Stomach (tissue), 9 donors: ENCODE results near the gene KDM6A. TPM values are rescaled to one million over a fixed set of nuclear protein-coding genes. Genes with fewer than 3 reads are reported as not detected.

Experiments
- DNase-seq, 2 donors: peaks; one replicate each; pipeline versions ENCODE4 v3.0.0 to v3.0.0-alpha.2; 2013 to 2019
- H3K27ac ChIP-seq, 5 donors: fragments of 200-600 bp in 4 of 5; sonication (generic) in 4 of 5; one replicate each; pipeline ENCODE4 v1.5.1; 2013 to 2019; ENCODE audit warnings: mild to moderate bottlenecking in 1 of 5, moderate library complexity in 1 of 5
- H3K27me3 ChIP-seq, 3 donors: fragments of 200-600 bp; sonication (generic); one replicate each; pipeline ENCODE4 v1.5.1; 2017 to 2019; ENCODE audit warnings: mixed run types in 1 of 3
- H3K36me3 ChIP-seq, 4 donors: fragments of 200-600 bp; sonication (generic); 1 replicate in 3 of 4; 2 replicates in 1 of 4; pipeline ENCODE4 v1.5.1; 2016 to 2019
- H3K4me1 ChIP-seq, 4 donors: fragments of 200-600 bp; sonication (generic); one replicate each; pipeline ENCODE4 v1.5.1; 2016 to 2019
- H3K4me3 ChIP-seq, 4 donors: fragments of 200-600 bp; sonication (generic) in 3 of 4; one replicate each; pipeline ENCODE4 v1.5.1; 2016 to 2019; ENCODE audit warnings: mild to moderate bottlenecking in 1 of 4
- H3K9me3 ChIP-seq, 4 donors: fragments of 200-600 bp; sonication (generic); one replicate each; pipeline ENCODE4 v1.5.1; 2016 to 2019
- CTCF ChIP-seq, 7 experiments: fragments of 450-650 bp in 4 of 7; fragments of 200-600 bp in 3 of 7; sonication (generic) in 3 of 7; IDR thresholded peaks; one replicate each; pipeline ENCODE4 v1.5.1; 2016 to 2019; ENCODE audit warnings: antibody characterized with exemption in 7 of 7, control low read depth in 2 of 7, mild to moderate bottlenecking in 1 of 7
- EP300 ChIP-seq: sonication (generic); formaldehyde crosslinking; IDR thresholded peaks from one replicate; pipeline ENCODE4 v1.6.1; 2017; ENCODE audit warnings: antibody characterized with exemption
- POLR2A ChIP-seq, 4 donors: fragments of 450-650 bp; IDR thresholded peaks; one replicate each; pipeline ENCODE4 v1.6.1; 2016; ENCODE audit warnings: antibody characterized with exemption in 4 of 4, control low read depth in 2 of 4, mild to moderate bottlenecking in 1 of 4, moderate library complexity in 1 of 4
- POLR2AphosphoS5 ChIP-seq, 3 donors: sonication (generic); formaldehyde crosslinking; IDR thresholded peaks; one replicate each; pipeline ENCODE4 v1.6.1; 2016; ENCODE audit warnings: antibody characterized with exemption in 3 of 3
- WGBS, 5 donors: extraction: QIAGEN DNeasy Blood & Tissue Kit in 3 of 5; methylation state at CpG; one replicate each; pipeline versions ENCODE4 v1.1.5 to v1.1.7; 2013 to 2018; 5-methylcytosine and 5-hydroxymethylcytosine counted together
- intact Hi-C: fragments of 100-400 bp; cut with DNase I; formaldehyde crosslinking; loops from one replicate; pipeline ENCODE4 v1.15.1; 2023; ENCODE audit warnings: low total_unique reads
- polyA plus RNA-seq, 3 donors: library from polyadenylated mRNA; stranded (reverse); fragments of 200-250 nt; gene quantifications; one replicate each; pipeline ENCODE4 v1.2.3, GENCODE V29; 2013
- total RNA-seq, 5 donors: library from RNA; depleted of rRNA; stranded (reverse); fragments of >200 nt; gene quantifications; one replicate each; pipeline versions ENCODE4 v1.1.0 to v1.2.3, GENCODE V29; 2014 to 2016
- donor health status: healthy with polysubstance abuse.
- donor health status: Bipolar disorder and iron deficiency.
- donor health status: healthy.

KDM6A gene
- total and polyA plus RNA-seq, 8 donors, result 7.0 to 105 (median 47.3) TPM

DNA sequence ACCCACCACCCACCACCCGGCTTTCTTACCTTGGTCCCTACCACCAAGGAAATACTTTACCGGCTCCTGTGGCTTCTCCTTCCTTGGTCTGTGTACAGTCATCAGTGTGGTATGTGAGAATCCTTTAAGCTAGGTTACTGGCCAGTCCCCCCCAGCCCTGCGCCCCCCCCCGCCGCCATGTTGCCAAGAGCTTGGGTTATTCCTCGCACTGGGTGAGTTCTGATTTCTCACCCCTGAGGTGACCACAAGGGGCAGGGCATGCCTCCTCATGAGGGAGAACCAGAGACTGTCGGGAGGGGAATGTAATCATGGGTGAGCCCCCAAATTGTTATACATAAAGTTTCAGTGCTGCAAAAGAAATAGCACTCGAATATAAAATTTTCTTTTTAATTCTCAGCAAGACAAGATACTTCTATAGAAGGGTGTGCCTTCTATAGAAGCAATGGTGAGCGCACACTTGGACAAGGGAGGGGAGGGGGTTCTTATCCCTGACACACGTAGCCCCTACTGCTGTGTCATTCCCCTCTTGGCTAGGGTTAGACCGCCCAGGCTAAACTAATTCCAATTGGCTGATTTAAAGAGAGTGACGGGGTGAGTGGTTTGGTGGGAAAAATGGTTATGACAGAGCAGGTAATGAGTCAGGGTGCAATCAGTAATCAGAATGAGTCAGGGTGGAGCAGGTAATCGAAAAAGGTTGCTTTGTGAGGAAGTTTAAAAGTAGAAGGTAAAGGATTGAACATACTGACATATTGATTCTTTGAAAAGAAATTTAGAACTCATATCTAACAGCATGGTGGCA lies 133.2 kb downstream of the KDM6A start:
- Histone ChIP-seq H3K4me1 (peaks cover 0 to 32% (median 10%) of the 10 kb centered on the region in 4 donors), H3K9me3 (peaks cover 0 to 14% (median 6%) of the 10 kb centered on the region in 4 donors), H3K27ac (no peak overlapping the region), H3K36me3 (peaks cover 0 to 16% (median 2%) of the 10 kb centered on the region in 4 donors), H3K4me3 (no peak overlapping the region), H3K27me3 (no peaks in the 10 kb centered on the region)
- 93 to 99% (median 96%) methylated on average over 9 to 13 of the region's 13 CpGs for WGBS, 5 donors
- DNase-seq, result no peak
- intact Hi-C loops, result no loop called here
- TF ChIP-seq POLR2A (IDR thresholded peaks at IDR 0.05) (no peak), CTCF (IDR thresholded peaks at IDR 0.05) (no peak), EP300 (no peak), POLR2AphosphoS5 (IDR thresholded peaks at IDR 0.05) (no peak)

- H3K27ac ChIP-seq, result no peak overlapping the region
- peaks cover 0 to 16% (median 4%) of the 10 kb centered on the region in 4 donors for H3K36me3 ChIP-seq
- TF ChIP-seq POLR2A (IDR thresholded peaks at IDR 0.05) (no peak), EP300 (no peak), CTCF (IDR thresholded peaks at IDR 0.05) (no peak), POLR2AphosphoS5 (IDR thresholded peaks at IDR 0.05) (no peak)
- peaks cover 0 to 25% (median 6%) of the 10 kb centered on the region in 4 donors for H3K4me1 ChIP-seq
- intact Hi-C loops, result no loop called here
- no peak for DNase-seq
- 77 to 86% (median 85%) methylated on average over 3 of the region's 3 CpGs for WGBS, 5 donors
- H3K27me3 ChIP-seq, result no peaks in the 10 kb centered on the region
- H3K4me3 ChIP-seq, result no peak overlapping the region
- H3K9me3 ChIP-seq, result peaks cover 0 to 14% (median 6%) of the 10 kb centered on the region in 4 donors
Observed at GRCh38 chrX:45007598-45007997, 134.6 kb downstream of the KDM6A start.

DNA sequence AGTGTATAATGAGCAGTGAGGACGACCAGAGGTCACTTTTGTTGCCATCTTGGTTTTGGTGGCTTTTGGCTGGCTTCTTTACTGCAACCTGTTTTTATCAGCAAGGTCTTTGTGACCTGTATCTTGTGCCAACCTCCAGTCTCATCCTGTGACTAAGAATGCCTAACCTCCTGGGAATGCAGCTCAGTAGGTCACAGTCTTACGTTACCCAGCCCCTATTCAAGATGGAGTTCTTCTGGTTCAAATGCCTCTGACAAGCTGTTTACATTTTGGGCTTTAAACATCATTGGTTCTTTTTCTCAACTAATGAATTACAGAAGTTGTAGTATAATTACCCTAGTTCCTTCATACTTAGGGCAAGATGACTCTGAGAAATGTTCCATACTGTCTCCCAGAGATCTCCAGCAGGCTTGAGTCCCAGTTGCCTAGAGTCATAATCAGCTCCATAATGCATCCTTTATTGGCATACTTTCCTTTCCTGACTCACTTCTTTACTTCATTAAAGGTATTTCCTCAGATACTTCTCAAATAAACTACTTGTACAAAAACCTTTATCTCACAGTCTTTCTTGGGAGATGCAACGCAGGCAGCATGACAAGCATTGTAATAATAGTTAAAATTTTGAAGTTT lies 136.5 kb downstream of the KDM6A start:
- H3K27ac ChIP-seq, result no peak overlapping the region
- H3K4me3 ChIP-seq, result no peak overlapping the region
- peaks cover 0 to 14% (median 6%) of the 10 kb centered on the region in 4 donors for H3K9me3 ChIP-seq
- no peaks in the 10 kb centered on the region for H3K27me3 ChIP-seq
- H3K4me1 ChIP-seq, result peaks cover 0 to 36% (median 6%) of the 10 kb centered on the region in 4 donors
- no peak for TF ChIP-seq POLR2AphosphoS5 (IDR thresholded peaks at IDR 0.05)
- no peak for TF ChIP-seq POLR2A (IDR thresholded peaks at IDR 0.05)
- TF ChIP-seq EP300, result no peak
- no peak for TF ChIP-seq CTCF (IDR thresholded peaks at IDR 0.05)
- DNase-seq, result no peak
- intact Hi-C loops, result no loop called here
- H3K36me3 ChIP-seq, result peaks cover 0 to 16% (median 4%) of the 10 kb centered on the region in 4 donors
- 75 to 92% (median 84%) methylated on average over 3 of the region's 3 CpGs for WGBS, 5 donors

GRCh38 chrX:45011131-45011530 lies 138.1 kb downstream of the KDM6A start:
- Histone ChIP-seq H3K36me3 (peaks cover 0 to 14% (median 4%) of the 10 kb centered on the region in 4 donors), H3K4me1 (peaks cover 0 to 45% (median 6%) of the 10 kb centered on the region in 4 donors)
- intact Hi-C loops, result no loop called here

More at GRCh38 chrX:45011131-45011530, 138.1 kb downstream of the KDM6A start:
- Histone ChIP-seq H3K4me3 (no peak overlapping the region), H3K27me3 (no peaks in the 10 kb centered on the region), H3K27ac (no peak overlapping the region), H3K9me3 (peaks cover 0 to 11% (median 4%) of the 10 kb centered on the region in 4 donors)
- DNase-seq, result no peak
- no peak for TF ChIP-seq CTCF (IDR thresholded peaks at IDR 0.05)
- no peak for TF ChIP-seq EP300
- TF ChIP-seq POLR2AphosphoS5 (IDR thresholded peaks at IDR 0.05), result no peak
- TF ChIP-seq POLR2A (IDR thresholded peaks at IDR 0.05), result no peak
